Vagina (tissue), 2 donors: ENCODE results near the gene PCSK5.

Experiments used
- POLR2A ChIP-seq, 2 donors: fragments of 450-650 bp; IDR thresholded peaks; one replicate each; pipeline ENCODE4 v1.6.1; 2017; ENCODE audit warnings: antibody characterized with exemption in 2 of 2, mild to moderate bottlenecking in 2 of 2, moderate library complexity in 2 of 2
- TF ChIP-seq, protein P1 (sequence below), 3 experiments: fragments of 450-650 bp in 2 of 3; fragments of 200-600 bp in 1 of 3; sonication (generic) in 1 of 3; IDR thresholded peaks; one replicate each; pipeline ENCODE4 v1.5.1; 2017 to 2019; ENCODE audit warnings: antibody characterized with exemption in 3 of 3, mild to moderate bottlenecking in 2 of 3, moderate library complexity in 2 of 3

DNA sequence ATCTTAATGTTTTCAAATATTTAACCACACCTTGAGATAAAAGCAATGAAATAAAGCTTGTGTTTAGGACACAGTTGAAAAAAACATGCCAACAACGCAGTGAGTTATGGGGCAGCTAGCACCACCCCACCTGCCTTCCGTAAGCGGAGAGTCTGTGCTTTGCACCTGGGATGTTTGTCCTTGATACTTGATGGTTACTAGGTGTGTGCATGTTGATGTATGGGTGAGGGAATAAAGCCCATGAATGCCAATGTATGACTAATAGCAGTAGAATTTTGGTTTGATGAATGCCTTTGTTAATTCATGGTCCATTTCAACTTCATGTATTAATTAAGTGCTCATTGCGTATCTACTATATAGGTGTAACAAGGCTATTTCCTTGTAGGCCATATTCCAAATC is 74.0 kb downstream of the PCSK5 start:
- TF ChIP-seq, protein P1, sequence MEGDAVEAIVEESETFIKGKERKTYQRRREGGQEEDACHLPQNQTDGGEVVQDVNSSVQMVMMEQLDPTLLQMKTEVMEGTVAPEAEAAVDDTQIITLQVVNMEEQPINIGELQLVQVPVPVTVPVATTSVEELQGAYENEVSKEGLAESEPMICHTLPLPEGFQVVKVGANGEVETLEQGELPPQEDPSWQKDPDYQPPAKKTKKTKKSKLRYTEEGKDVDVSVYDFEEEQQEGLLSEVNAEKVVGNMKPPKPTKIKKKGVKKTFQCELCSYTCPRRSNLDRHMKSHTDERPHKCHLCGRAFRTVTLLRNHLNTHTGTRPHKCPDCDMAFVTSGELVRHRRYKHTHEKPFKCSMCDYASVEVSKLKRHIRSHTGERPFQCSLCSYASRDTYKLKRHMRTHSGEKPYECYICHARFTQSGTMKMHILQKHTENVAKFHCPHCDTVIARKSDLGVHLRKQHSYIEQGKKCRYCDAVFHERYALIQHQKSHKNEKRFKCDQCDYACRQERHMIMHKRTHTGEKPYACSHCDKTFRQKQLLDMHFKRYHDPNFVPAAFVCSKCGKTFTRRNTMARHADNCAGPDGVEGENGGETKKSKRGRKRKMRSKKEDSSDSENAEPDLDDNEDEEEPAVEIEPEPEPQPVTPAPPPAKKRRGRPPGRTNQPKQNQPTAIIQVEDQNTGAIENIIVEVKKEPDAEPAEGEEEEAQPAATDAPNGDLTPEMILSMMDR (IDR thresholded peaks at IDR 0.05), result no peak
- TF ChIP-seq POLR2A (IDR thresholded peaks at IDR 0.05), result no peak
